Osteoblast (primary cell): Measurements from ENCODE around the gene PRRC2C. TPM values are rescaled to one million over a fixed set of nuclear protein-coding genes. Genes with fewer than 3 reads are reported as not detected.
A peak's percentile ranks its signal among the peaks of the same experiment; 100 is the strongest.

ENCODE experiments used
- DNase-seq: peaks from one replicate; pipeline ENCODE4 v3.0.0; 2011; ENCODE audit warnings: low spot score, mixed read lengths; ENCODE audit not compliant: insufficient read length; ENCODE audit errors: missing footprints
- H2AFZ ChIP-seq: 2 replicates; pipeline ENCODE4 v1.6.0; 2011; ENCODE audit warnings: mild to moderate bottlenecking, low read length
- H3K27ac ChIP-seq: 2 replicates; pipeline ENCODE4 v1.5.1; 2011; ENCODE audit warnings: mild to moderate bottlenecking, low read depth, low read length, moderate library complexity
- H3K27me3 ChIP-seq: 2 replicates; pipeline ENCODE4 v1.6.0; 2012; ENCODE audit warnings: mild to moderate bottlenecking, control low read depth, inconsistent platforms, low read length, moderate library complexity; ENCODE audit not compliant: insufficient read depth
- H3K36me3 ChIP-seq: 2 replicates; pipeline ENCODE4 v1.5.1; 2011; ENCODE audit warnings: mild to moderate bottlenecking, low read length, control low read depth, moderate library complexity; ENCODE audit not compliant: insufficient read depth
- H3K4me1 ChIP-seq: 2 replicates; pipeline ENCODE4 v1.5.1; 2011; ENCODE audit warnings: mild to moderate bottlenecking, low read length, control low read depth, moderate library complexity; ENCODE audit not compliant: insufficient read depth
- H3K4me2 ChIP-seq: 2 replicates; pipeline ENCODE4 v1.6.0; 2011; ENCODE audit warnings: mild to moderate bottlenecking, low read length; ENCODE audit not compliant: insufficient read depth
- H3K4me3 ChIP-seq: fragments of 200-600 bp; sonication (generic); 3 replicates; pipeline ENCODE4 v1.5.1; 2012; ENCODE audit warnings: mild to moderate bottlenecking, low read length, inconsistent platforms; ENCODE audit not compliant: insufficient read depth
- H3K79me2 ChIP-seq: 2 replicates; pipeline ENCODE4 v1.6.0; 2012; ENCODE audit warnings: mild to moderate bottlenecking, low read length, control low read depth, inconsistent platforms; ENCODE audit not compliant: insufficient read depth
- H3K9me3 ChIP-seq: 2 replicates; pipeline ENCODE4 v1.5.1; 2011; ENCODE audit warnings: low read depth, low read length, control low read depth
- H4K20me1 ChIP-seq: 2 replicates; pipeline ENCODE4 v1.6.0; 2012; ENCODE audit warnings: mild to moderate bottlenecking, low read length, control low read depth; ENCODE audit not compliant: insufficient read depth
- CTCF ChIP-seq: IDR thresholded peaks from 2 replicates; pipeline ENCODE4 v1.5.1; 2011; ENCODE audit warnings: mild to moderate bottlenecking, low read depth, low read length, moderate library complexity; ENCODE audit errors: extremely low read depth
- total RNA-seq: library from RNA; depleted of rRNA; stranded (reverse); fragments of >200 nt; gene quantifications from 2 replicates; pipeline ENCODE4 v1.2.3, GENCODE V29; 2012

Gene PRRC2C
- total RNA-seq, 1 donor: 40.5 TPM

- Histone ChIP-seq H3K27ac (no peak overlapping the region), H3K4me3 (no peak overlapping the region), H3K27me3 (no peaks in the 10 kb centered on the region), H3K9me3 (no peaks in the 10 kb centered on the region), H3K36me3 (peaks cover 3% of the 10 kb centered on the region), H2AFZ (no peak overlapping the region), H3K79me2 (peaks cover 100% of the 10 kb centered on the region), H3K4me1 (peaks cover 5% of the 10 kb centered on the region), H3K4me2 (no peak overlapping the region), H4K20me1 (peaks cover 76% of the 10 kb centered on the region)
- TF ChIP-seq CTCF: no peak
- DNase-seq: no peak
Measured at GRCh38 chr1:171500304-171500703, 15.0 kb downstream of the PRRC2C start.

DNA sequence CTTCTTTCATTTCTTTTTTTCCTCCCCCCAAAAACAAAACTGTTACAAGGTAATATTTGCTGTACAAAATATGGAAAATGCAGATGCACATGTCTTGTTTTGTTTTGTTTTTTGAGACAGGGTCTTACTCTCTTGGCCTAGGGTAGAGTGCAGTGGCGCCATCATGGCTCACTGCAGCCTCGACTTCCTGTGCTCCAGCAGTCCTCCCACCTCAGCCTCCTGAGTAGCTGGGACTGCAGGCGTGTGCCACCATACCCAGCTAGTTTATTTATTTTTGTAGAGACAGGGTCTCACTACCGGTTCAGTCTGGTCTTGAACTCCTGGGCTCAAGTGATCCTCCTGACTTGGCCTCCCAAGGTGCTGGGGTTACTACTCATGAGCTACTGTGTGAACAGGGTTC lies 15.5 kb downstream of the PRRC2C start:
- no peak overlapping the region for H3K27ac ChIP-seq
- peaks cover 100% of the 10 kb centered on the region for H3K79me2 ChIP-seq
- H3K4me3 ChIP-seq: no peak overlapping the region
- H2AFZ ChIP-seq: no peak overlapping the region
- H4K20me1 ChIP-seq: peaks cover 77% of the 10 kb centered on the region
- H3K9me3 ChIP-seq: no peaks in the 10 kb centered on the region
- DNase-seq: no peak
- H3K4me2 ChIP-seq: no peak overlapping the region
- H3K27me3 ChIP-seq: no peaks in the 10 kb centered on the region
- TF ChIP-seq CTCF: no peak
- peaks cover 3% of the 10 kb centered on the region for H3K4me1 ChIP-seq
- H3K36me3 ChIP-seq: peaks cover 3% of the 10 kb centered on the region

DNA sequence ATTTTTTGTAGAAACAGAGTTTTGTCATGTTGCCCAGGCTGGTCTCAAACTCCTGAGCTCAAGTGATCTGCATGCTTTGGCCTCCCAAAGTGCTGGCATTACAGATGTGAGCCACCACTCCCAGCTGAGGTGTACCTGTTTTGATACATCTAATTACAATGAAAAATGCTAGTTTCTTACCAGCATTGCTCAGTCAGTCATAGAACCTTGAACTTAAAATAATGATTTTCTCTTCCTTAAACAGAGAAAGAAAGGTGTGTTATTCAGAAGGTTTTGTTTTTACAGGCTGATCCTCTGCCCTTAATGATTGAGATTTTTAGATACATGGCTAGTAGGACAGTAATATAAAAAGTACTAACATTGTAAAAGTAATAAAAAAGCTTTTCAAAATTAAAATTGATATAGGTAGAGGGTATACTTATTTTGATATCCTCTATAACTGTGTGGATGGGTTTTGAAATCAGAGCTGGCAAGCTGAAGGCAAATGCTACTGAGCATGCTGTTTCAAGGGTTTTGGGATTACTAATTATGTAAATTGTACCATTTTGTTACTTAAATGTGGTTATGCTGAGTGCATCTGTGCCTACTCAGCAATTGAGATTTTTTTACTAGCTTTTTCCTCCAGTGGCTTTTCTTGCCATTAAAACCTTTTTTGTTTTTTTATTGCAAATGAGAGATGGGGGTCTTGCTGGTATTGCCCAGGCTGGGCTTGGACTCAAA lies 16.1 kb downstream of the PRRC2C start:
- peaks cover 100% of the 10 kb centered on the region for H3K79me2 ChIP-seq
- no peak for DNase-seq
- no peak overlapping the region for H2AFZ ChIP-seq
- no peak overlapping the region for H3K4me2 ChIP-seq
- peaks cover 7% of the 10 kb centered on the region for H3K4me1 ChIP-seq
- H3K27me3 ChIP-seq: no peaks in the 10 kb centered on the region
- H3K36me3 ChIP-seq: peaks cover 3% of the 10 kb centered on the region
- no peak overlapping the region for H3K27ac ChIP-seq
- no peaks in the 10 kb centered on the region for H3K9me3 ChIP-seq
- H4K20me1 ChIP-seq: peaks cover 78% of the 10 kb centered on the region
- TF ChIP-seq CTCF: no peak
- no peak overlapping the region for H3K4me3 ChIP-seq

DNA sequence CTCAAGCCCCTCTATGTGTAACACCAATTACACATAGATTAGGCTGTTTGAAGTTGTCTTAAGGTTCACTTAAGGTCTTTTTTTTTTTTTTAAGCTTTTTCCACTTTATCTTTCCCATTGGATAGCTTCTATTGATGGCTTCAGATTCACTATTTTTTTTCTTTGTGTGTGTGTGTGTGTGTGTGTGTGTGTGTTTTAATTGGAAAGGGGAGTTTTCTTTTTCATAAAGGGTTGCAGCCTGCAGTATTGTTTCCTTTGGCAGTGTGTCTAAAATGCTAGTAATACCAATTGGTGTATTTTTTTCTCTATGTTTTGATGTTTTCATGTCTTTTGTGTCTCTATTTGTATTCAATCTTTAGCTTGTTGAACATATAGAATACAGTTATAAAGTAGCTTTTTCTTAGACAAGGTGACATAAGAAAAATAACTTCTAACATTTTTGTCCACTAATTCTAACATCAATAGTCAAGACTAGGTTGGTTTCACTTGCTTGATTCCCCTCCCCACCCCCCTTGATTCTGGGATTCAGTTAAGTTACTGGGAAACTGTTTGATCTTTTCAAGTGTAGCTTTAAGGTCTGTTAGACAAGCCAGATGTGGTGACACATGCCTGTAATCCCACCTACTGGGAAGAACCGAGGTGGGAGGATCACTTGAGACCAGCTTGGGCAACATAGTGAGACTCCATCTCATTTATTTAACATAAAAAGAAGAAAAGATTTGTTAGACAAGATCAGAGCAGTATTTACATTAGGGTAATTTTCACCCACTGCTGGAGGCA lies 21.4 kb downstream of the PRRC2C start:
- Histone ChIP-seq H3K27me3 (no peaks in the 10 kb centered on the region), H3K4me2 (no peak overlapping the region), H3K79me2 (peaks cover 100% of the 10 kb centered on the region), H3K4me1 (peaks cover 11% of the 10 kb centered on the region), H3K36me3 (no peaks in the 10 kb centered on the region), H4K20me1 (peaks cover 81% of the 10 kb centered on the region), H3K4me3 (no peak overlapping the region), H2AFZ (no peak overlapping the region), H3K9me3 (no peaks in the 10 kb centered on the region), H3K27ac (peak overlapping the region; percentile 26)
- no peak for TF ChIP-seq CTCF
- no peak for DNase-seq
